HepG2 (cell line): Measurements from ENCODE around the gene DHH. TPM values are rescaled to one million over a fixed set of nuclear protein-coding genes. Genes with fewer than 3 reads are reported as not detected.
A peak's percentile ranks its signal among the peaks of the same experiment; 100 is the strongest.

ENCODE experiments used
- ATF1 ChIP-seq: IDR thresholded peaks from 2 replicates; pipeline ENCODE4 v1.6.1; 2016; ENCODE audit warnings: mild to moderate bottlenecking, control low read depth
- ATM ChIP-seq: fragments of 450-650 bp; IDR thresholded peaks from 2 replicates; pipeline ENCODE4 v1.7.1; 2017; ENCODE audit warnings: mild to moderate bottlenecking, borderline replicate concordance
- BORCS8-MEF2B ChIP-seq: sonication (generic); formaldehyde crosslinking; IDR thresholded peaks from 2 replicates; pipeline ENCODE4 v1.8.0; 2022; ENCODE audit warnings: mild to moderate bottlenecking, missing genetic modification reagents
- CBX1 ChIP-seq: IDR thresholded peaks from one replicate; pipeline ENCODE4 v1.6.1; 2016; ENCODE audit warnings: antibody characterized with exemption, low read depth
- CHCHD3 ChIP-seq: sonication (generic); formaldehyde crosslinking; IDR thresholded peaks from 2 replicates; pipeline ENCODE4 v1.8.0; 2022; ENCODE audit warnings: mild to moderate bottlenecking, missing genetic modification reagents, moderate library complexity
- DBP ChIP-seq: sonication (generic); formaldehyde crosslinking; IDR thresholded peaks from 2 replicates; pipeline ENCODE4 v1.4.0; 2020; ENCODE audit warnings: missing genetic modification reagents; ENCODE audit errors: not compliant biosample characterization
- GMEB1 ChIP-seq: sonication (generic); formaldehyde crosslinking; IDR thresholded peaks from 2 replicates; pipeline ENCODE4 v1.5.1; 2020; ENCODE audit warnings: missing genetic modification reagents, mild to moderate bottlenecking, borderline replicate concordance
- HCFC1 ChIP-seq: fragments of 150-350 bp; IDR thresholded peaks from 2 replicates; pipeline ENCODE4 v1.6.1; 2014; ENCODE audit warnings: low read depth, low read length
- HNRNPK ChIP-seq: fragments of 200-400 bp; formaldehyde crosslinking; IDR thresholded peaks from 2 replicates; pipeline ENCODE4 v1.6.1; 2018; ENCODE audit warnings: low read length, low read depth, moderate library complexity, mild to moderate bottlenecking; ENCODE audit not compliant: poor library complexity, severe bottlenecking
- HOXA3 ChIP-seq: sonication (generic); formaldehyde crosslinking; IDR thresholded peaks from 2 replicates; pipeline ENCODE4 v1.5.0; 2020; ENCODE audit warnings: missing genetic modification reagents
- KLF12 ChIP-seq: sonication (generic); formaldehyde crosslinking; IDR thresholded peaks from 2 replicates; pipeline ENCODE4 v1.4.0; 2020; ENCODE audit warnings: missing genetic modification reagents, borderline replicate concordance
- NCOA1 ChIP-seq: sonication (generic); formaldehyde crosslinking; IDR thresholded peaks from 2 replicates; pipeline ENCODE4 v1.9.0; 2021; ENCODE audit warnings: missing genetic modification reagents
- RFX5 ChIP-seq: IDR thresholded peaks from 2 replicates; pipeline ENCODE4 v1.6.1; 2011; ENCODE audit warnings: low read depth, low read length, improper control_type of control experiment
- THAP11 ChIP-seq: IDR thresholded peaks from 2 replicates; pipeline ENCODE4 v1.6.1; 2016; ENCODE audit warnings: missing biosample characterization, missing genetic modification reagents
- ZFAT ChIP-seq: sonication (generic); formaldehyde crosslinking; conservative IDR thresholded peaks from 2 replicates; pipeline ENCODE4 v1.8.1; 2023; ENCODE audit warnings: missing genetic modification reagents, inconsistent platforms
- ZNF124 ChIP-seq: sonication (generic); formaldehyde crosslinking; IDR thresholded peaks from 2 replicates; pipeline ENCODE4 v1.4.0; 2020; ENCODE audit warnings: missing genetic modification reagents
- ZNF20 ChIP-seq: sonication (generic); formaldehyde crosslinking; IDR thresholded peaks from 2 replicates; pipeline ENCODE4 v1.4.0; 2020; ENCODE audit warnings: mild to moderate bottlenecking, moderate library complexity, missing genetic modification reagents
- ZNF230 ChIP-seq: sonication (generic); formaldehyde crosslinking; IDR thresholded peaks from 2 replicates; pipeline ENCODE4 v1.4.0; 2020; ENCODE audit warnings: mild to moderate bottlenecking, missing genetic modification reagents
- ZNF292 ChIP-seq: sonication (generic); formaldehyde crosslinking; IDR thresholded peaks from 2 replicates; pipeline ENCODE4 v1.8.1; 2022; ENCODE audit warnings: mild to moderate bottlenecking, low read depth, missing genetic modification reagents, borderline replicate concordance
- ZNF496 ChIP-seq: sonication (generic); formaldehyde crosslinking; IDR thresholded peaks from 2 replicates; pipeline ENCODE4 v1.8.1; 2023; ENCODE audit warnings: mild to moderate bottlenecking, moderate library complexity, missing genetic modification reagents; ENCODE audit not compliant: insufficient replicate concordance
- ZNF556 ChIP-seq: sonication (generic); formaldehyde crosslinking; IDR thresholded peaks from 2 replicates; pipeline ENCODE4 v1.4.0; 2020; ENCODE audit warnings: mild to moderate bottlenecking, missing genetic modification reagents, borderline replicate concordance
- ZNF629 ChIP-seq: sonication (generic); formaldehyde crosslinking; conservative IDR thresholded peaks from 2 replicates; pipeline ENCODE4 v1.5.0; 2020; ENCODE audit warnings: missing genetic modification reagents
- ZNF761 ChIP-seq: sonication (generic); formaldehyde crosslinking; conservative IDR thresholded peaks from 2 replicates; pipeline ENCODE4 v1.4.0; 2020; ENCODE audit warnings: mild to moderate bottlenecking, missing genetic modification reagents
- ZNF792 ChIP-seq: IDR thresholded peaks from 2 replicates; pipeline ENCODE4 v1.6.1; 2016
- ZSCAN25 ChIP-seq: sonication (generic); formaldehyde crosslinking; IDR thresholded peaks from 2 replicates; pipeline ENCODE4 v1.8.0; 2022; ENCODE audit warnings: mild to moderate bottlenecking, missing genetic modification reagents
- polyA plus RNA-seq, 8 experiments: library from polyadenylated mRNA; depleted of rRNA in 3 of 8; stranded (reverse) in 7 of 8; unstranded in 1 of 8; fragments of >200 nt; fragmentation: Illumina TruSeq in 4 of 8; extraction: Trizol in 4 of 8; gene quantifications; 2 replicates each; pipeline versions ENCODE4 v1.2.1 to v1.2.3, GENCODE V29; 2011 to 2016; ENCODE audit warnings: low read depth in 4 of 8, missing spikeins in 1 of 8, mixed read lengths in 1 of 8; ENCODE audit not compliant: insufficient read depth in 1 of 8
- total RNA-seq, 5 experiments: library from RNA; depleted of rRNA; stranded (reverse); fragments of >200 nt; fragmentation: Illumina TruSeq; extraction: Trizol; gene quantifications; 2 replicates each; pipeline ENCODE4 v1.2.3, GENCODE V29; 2016; ENCODE audit warnings: low read depth in 1 of 5
- TF ChIP-seq, protein P1 (sequence below): sonication (generic); formaldehyde crosslinking; IDR thresholded peaks from 2 replicates; pipeline ENCODE4 v1.9.0; 2021; ENCODE audit warnings: missing genetic modification reagents, mild to moderate bottlenecking, borderline replicate concordance
- TF ChIP-seq, protein P2 (sequence below): sonication (generic); formaldehyde crosslinking; IDR thresholded peaks from 2 replicates; pipeline ENCODE4 v1.5.0; 2020; ENCODE audit warnings: mild to moderate bottlenecking, low read depth, missing genetic modification reagents, borderline replicate concordance

Gene DHH
- total and polyA plus RNA-seq, 2 of the 13 experiments (the other 11 are each of a cell fraction or from before 2014, with no cell fraction given) = not detected

- TF ChIP-seq GMEB1 (CRISPR knock-in tag) (peak; percentile 73), DBP (no peak), ATF1 (CRISPR knock-in tag) (peak; percentile 69), ZNF292 (no peak), BORCS8-MEF2B (no peak; the same call in none of the 2 replicates), ZNF20 (CRISPR knock-in tag) (peak; percentile 92; the same call in 1 of the 2 replicates), ZFAT (CRISPR knock-in tag) (no peak), HNRNPK (no peak), CBX1 (no peak), ZNF496 (CRISPR knock-in tag) (no peak), THAP11 (CRISPR knock-in tag) (peak; percentile 68), RFX5 (0 out of 2 replicates have a peak, but pooled peaks have one; percentile 29), ZNF629 (CRISPR knock-in tag) (0 out of 2 replicates have a peak, but pooled peaks have one; percentile 7), KLF12 (peak; percentile 84; the same call in 1 of the 2 replicates), CHCHD3 (peak; percentile 97), ZNF230 (CRISPR knock-in tag) (peak; percentile 86; the same call in 1 of the 2 replicates), NCOA1 (CRISPR knock-in tag) (peak; percentile 71; the same call in 1 of the 2 replicates), ZSCAN25 (CRISPR knock-in tag) (peak; percentile 55), ZNF556 (CRISPR knock-in tag) (peak; percentile 11; the same call in 1 of the 2 replicates), HOXA3 (CRISPR knock-in tag) (peak; percentile 44; the same call in 1 of the 2 replicates), ZNF124 (CRISPR knock-in tag) (no peak; the same call in 1 of the 2 replicates), ZNF761 (peak; percentile 14; the same call in 1 of the 2 replicates), ATM (no peak), ZNF792 (peak; percentile 50; the same call in 1 of the 2 replicates), HCFC1 (peak; percentile 31; the same call in 1 of the 2 replicates)
- TF ChIP-seq, protein P1, sequence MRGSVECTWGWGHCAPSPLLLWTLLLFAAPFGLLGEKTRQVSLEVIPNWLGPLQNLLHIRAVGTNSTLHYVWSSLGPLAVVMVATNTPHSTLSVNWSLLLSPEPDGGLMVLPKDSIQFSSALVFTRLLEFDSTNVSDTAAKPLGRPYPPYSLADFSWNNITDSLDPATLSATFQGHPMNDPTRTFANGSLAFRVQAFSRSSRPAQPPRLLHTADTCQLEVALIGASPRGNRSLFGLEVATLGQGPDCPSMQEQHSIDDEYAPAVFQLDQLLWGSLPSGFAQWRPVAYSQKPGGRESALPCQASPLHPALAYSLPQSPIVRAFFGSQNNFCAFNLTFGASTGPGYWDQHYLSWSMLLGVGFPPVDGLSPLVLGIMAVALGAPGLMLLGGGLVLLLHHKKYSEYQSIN (CRISPR knock-in tag) = no peak
- TF ChIP-seq, protein P2, sequence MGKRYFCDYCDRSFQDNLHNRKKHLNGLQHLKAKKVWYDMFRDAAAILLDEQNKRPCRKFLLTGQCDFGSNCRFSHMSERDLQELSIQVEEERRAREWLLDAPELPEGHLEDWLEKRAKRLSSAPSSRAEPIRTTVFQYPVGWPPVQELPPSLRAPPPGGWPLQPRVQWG (CRISPR knock-in tag) = no peak
Measured at GRCh38 chr12:49130151-49131050, 35.8 kb upstream of the DHH start (continued).
